Measurements from ENCODE around the gene C5.

Gene C5

GRCh38 chr9:120937596-120937995 lies 112.5 kb downstream of the C5 start:
- Histone ChIP-seq H3K9me2 (ENCODE audit: low read depth, low read length) (no peaks in the 10 kb centered on the region), H3F3A (ENCODE audit: insufficient read depth, low read length) (peaks cover 8% of the 10 kb centered on the region; the same call in 1 of the 2 replicates), H3K27ac (ENCODE audit: low read depth, low read length, poor library complexity, severe bottlenecking) (no peak overlapping the region), H2AFZ (ENCODE audit: low read length) (no peak overlapping the region), H4K20me1 (ENCODE audit: insufficient read depth, low read length) (no peaks in the 10 kb centered on the region), H3K79me2 (ENCODE audit: insufficient read depth, low read length) (no peaks in the 10 kb centered on the region), H3K36me3 (ENCODE audit: insufficient read depth, low read length) (no peaks in the 10 kb centered on the region), H3K9me3 (ENCODE audit: low read length) (no peaks in the 10 kb centered on the region), H3K9ac (ENCODE audit: low read length) (no peak overlapping the region), H3K4me3 (ENCODE audit: low read depth, low read length, poor library complexity, severe bottlenecking) (no peak overlapping the region), H3K27me3 (ENCODE audit: insufficient read depth, low read length) (no peaks in the 10 kb centered on the region), H3K4me2 (ENCODE audit: low read length) (no peak overlapping the region), H3K4me1 (ENCODE audit: insufficient read depth, low read length, severe bottlenecking) (peaks cover 46% of the 10 kb centered on the region)
- TF ChIP-seq EZH2 (IDR thresholded peaks at IDR 0.05; ENCODE audit: borderline replicate concordance, low read length) (no peak), CTCF (IDR thresholded peaks at IDR 0.05; ENCODE audit: low read length) (no peak)

GRCh38 chr9:120937127-120937526 lies 112.9 kb downstream of the C5 start:
- peaks cover 8% of the 10 kb centered on the region; the same call in 1 of the 2 replicates for H3F3A ChIP-seq (ENCODE audit: insufficient read depth, low read length)
- peak overlapping the region; percentile 25 for H3K9ac ChIP-seq (ENCODE audit: low read length)
- no peaks in the 10 kb centered on the region for H3K9me3 ChIP-seq (ENCODE audit: low read length)
- no peak overlapping the region for H3K4me3 ChIP-seq (ENCODE audit: low read depth, low read length, poor library complexity, severe bottlenecking)
- H4K20me1 ChIP-seq (ENCODE audit: insufficient read depth, low read length), result no peaks in the 10 kb centered on the region
- H3K9me2 ChIP-seq (ENCODE audit: low read depth, low read length), result no peaks in the 10 kb centered on the region
- no peak overlapping the region for H3K4me2 ChIP-seq (ENCODE audit: low read length)
- H3K27ac ChIP-seq (ENCODE audit: low read depth, low read length, poor library complexity, severe bottlenecking), result peak overlapping the region; percentile 95
- no peaks in the 10 kb centered on the region for H3K36me3 ChIP-seq (ENCODE audit: insufficient read depth, low read length)
- H2AFZ ChIP-seq (ENCODE audit: low read length), result no peak overlapping the region
- TF ChIP-seq CTCF (IDR thresholded peaks at IDR 0.05; ENCODE audit: low read length), result no peak
- TF ChIP-seq EZH2 (IDR thresholded peaks at IDR 0.05; ENCODE audit: borderline replicate concordance, low read length), result no peak
- H3K4me1 ChIP-seq (ENCODE audit: insufficient read depth, low read length, severe bottlenecking), result peaks cover 51% of the 10 kb centered on the region
- no peaks in the 10 kb centered on the region for H3K27me3 ChIP-seq (ENCODE audit: insufficient read depth, low read length)
- no peaks in the 10 kb centered on the region for H3K79me2 ChIP-seq (ENCODE audit: insufficient read depth, low read length)

GRCh38 chr9:120936764-120937122 lies 113.3 kb downstream of the C5 start:
- H3K9me3 ChIP-seq (ENCODE audit: low read length), result no peaks in the 10 kb centered on the region
- no peak overlapping the region for H3K4me3 ChIP-seq (ENCODE audit: low read depth, low read length, poor library complexity, severe bottlenecking)
- peak overlapping the region; percentile 95 for H3K27ac ChIP-seq (ENCODE audit: low read depth, low read length, poor library complexity, severe bottlenecking)
- H3K36me3 ChIP-seq (ENCODE audit: insufficient read depth, low read length), result no peaks in the 10 kb centered on the region
- H3K79me2 ChIP-seq (ENCODE audit: insufficient read depth, low read length), result no peaks in the 10 kb centered on the region
- peaks cover 8% of the 10 kb centered on the region; the same call in 1 of the 2 replicates for H3F3A ChIP-seq (ENCODE audit: insufficient read depth, low read length)
- peak overlapping the region; percentile 44; the same call in 1 of the 2 replicates for H3K4me2 ChIP-seq (ENCODE audit: low read length)
- no peaks in the 10 kb centered on the region for H4K20me1 ChIP-seq (ENCODE audit: insufficient read depth, low read length)
- peak overlapping the region; percentile 25 for H3K9ac ChIP-seq (ENCODE audit: low read length)
- H2AFZ ChIP-seq (ENCODE audit: low read length), result no peak overlapping the region
- no peaks in the 10 kb centered on the region for H3K9me2 ChIP-seq (ENCODE audit: low read depth, low read length)
- peaks cover 55% of the 10 kb centered on the region for H3K4me1 ChIP-seq (ENCODE audit: insufficient read depth, low read length, severe bottlenecking)
- H3K27me3 ChIP-seq (ENCODE audit: insufficient read depth, low read length), result no peaks in the 10 kb centered on the region
- no peak for TF ChIP-seq EZH2 (IDR thresholded peaks at IDR 0.05; ENCODE audit: borderline replicate concordance, low read length)
- no peak for TF ChIP-seq CTCF (IDR thresholded peaks at IDR 0.05; ENCODE audit: low read length)

Measured in OCI-LY1 (cell line).